ENCODE measurements around the gene FKBP1A. TPM values are rescaled to one million over a fixed set of nuclear protein-coding genes. Genes with fewer than 3 reads are reported as not detected.

Gene FKBP1A
- total and polyA plus RNA-seq, 10 of the 15 experiments (the other 5 are each of a cell fraction or from before 2014, with no cell fraction given) = 103 to 687 (median 254) TPM

- ChIA-PET SMC1A (ENCODE audit: uncharacterized antibody, unreplicated experiment) (interaction anchor here (0.8 to 3.9 kb wide), 8 partner anchors 9 to 268 kb away, joined by 3 to 34 read pairs (median 5); partner anchors contain the start of genes FKBP1A and SDCBP2), POLR2A (interaction anchor here (0.5 to 4.1 kb wide), 5 partner anchors 12 to 51 kb away, joined by 3 to 46 read pairs (median 6); no protein-coding TSS in a partner anchor), RAD21 (ENCODE audit: unreplicated experiment) (interaction anchor here (0.7 to 2.7 kb wide), 5 partner anchors 10 to 49 kb away, joined by 3 to 28 read pairs (median 5); partner anchors contain the start of gene SDCBP2), CTCF (interaction anchor here (0.8 to 2.5 kb wide), 4 partner anchors 16 to 127 kb away, joined by 3 to 15 read pairs (median 4); no protein-coding TSS in a partner anchor)
- H3K9ac ChIP-seq (ENCODE audit: control insufficient read depth, insufficient read depth, low read length) = peak overlapping the region; percentile 32; the same call in 1 of the 2 replicates
- no peaks in the 10 kb centered on the region for H3K9me3 ChIP-seq (replicated peaks; ENCODE audit: control insufficient read depth, insufficient read depth, low read length)
- no peak for FAIRE-seq
- peaks cover 35% of the 10 kb centered on the region for H3K4me1 ChIP-seq (ENCODE audit: control insufficient read depth, insufficient read depth, low read length)
- no peak for DNase-seq (ENCODE audit: low read depth, low spot score)
- BruUV-seq (replicated peaks) = no TSS peak
- H3K36me3 ChIP-seq (ENCODE audit: control insufficient read depth in 2 of 2, insufficient read depth in 2 of 2, low read length in 1 of 2) = peaks cover 8 to 25% of the 10 kb centered on the region in 2 experiments
- no peak overlapping the region; the same call in 1 of the 2 replicates for H3K4me3 ChIP-seq
- intact Hi-C loops (cut with micrococcal nuclease; ENCODE audit: unreplicated experiment) (loop anchor here (2.0 kb wide), 1 partner anchor 51 kb away; no protein-coding TSS in a partner anchor), in situ Hi-C loops (cut with MboI) (no loop called here)
- no peaks in the 10 kb centered on the region for H3K27me3 ChIP-seq (replicated peaks in 1 of 2; ENCODE audit: control insufficient read depth in 2 of 2, insufficient read depth in 2 of 2, low read length in 1 of 2)
- TF ChIP-seq HDAC6 (IDR thresholded peaks at IDR 0.05; ENCODE audit: unreplicated experiment) (no peak), CHD2 (IDR thresholded peaks at IDR 0.05; ENCODE audit: borderline replicate concordance, low read depth, low read length) (no peak), STAT1 (conservative IDR thresholded peaks at IDR 0.05) (no peak), IKZF1 (conservative IDR thresholded peaks at IDR 0.05) (peak; percentile 14; the same call in 1 of the 2 replicates), MTA2 (IDR thresholded peaks at IDR 0.05; ENCODE audit: low read depth) (peak; percentile 25; the same call in 1 of the 2 replicates), ATF3 (IDR thresholded peaks at IDR 0.05; ENCODE audit: borderline replicate concordance, extremely low read depth, low read depth, low read length) (no peak), BCL11A (IDR thresholded peaks at IDR 0.05; ENCODE audit: low read depth, low read length) (no peak), CREM (IDR thresholded peaks at IDR 0.05; ENCODE audit: low read depth) (no peak), MAX (IDR thresholded peaks at IDR 0.05; ENCODE audit: low read depth, low read length) (no peak), RUNX3 (IDR thresholded peaks at IDR 0.05; ENCODE audit: low read length) (0 out of 2 replicates have a peak, but pooled peaks have one; percentile 18), SREBF1 (IDR thresholded peaks at IDR 0.05; ENCODE audit: low read length) (no peak), E4F1 (IDR thresholded peaks at IDR 0.05; ENCODE audit: borderline replicate concordance, partially characterized antibody) (no peak), ZSCAN29 (IDR thresholded peaks at IDR 0.05) (no peak), POLR2AphosphoS5 (IDR thresholded peaks at IDR 0.05; ENCODE audit: low read length) (no peak), SMAD5 (IDR thresholded peaks at IDR 0.05; ENCODE audit: low read depth) (no peak), MEF2A (IDR thresholded peaks at IDR 0.05; ENCODE audit: insufficient read depth, low read depth, low read length) (no peak), IRF5 (IDR thresholded peaks at IDR 0.05; ENCODE audit: borderline replicate concordance) (no peak), FOXM1 (IDR thresholded peaks at IDR 0.05; ENCODE audit: low read depth, low read length) (no peak), JUNB (IDR thresholded peaks at IDR 0.05) (no peak), SMAD1 (IDR thresholded peaks at IDR 0.05; ENCODE audit: low read depth, partially characterized antibody) (no peak), NR2C1 (IDR thresholded peaks at IDR 0.05) (no peak), GATAD2B (conservative IDR thresholded peaks at IDR 0.05; ENCODE audit: low read depth) (0 out of 2 replicates have a peak, but pooled peaks have one; percentile 30), NR2F1 (conservative IDR thresholded peaks at IDR 0.05) (0 out of 2 replicates have a peak, but pooled peaks have one; percentile 43)
- peaks cover 64% of the 10 kb centered on the region for H3K79me2 ChIP-seq (ENCODE audit: control insufficient read depth, insufficient read depth, low read length)
- H3K4me2 ChIP-seq (ENCODE audit: control insufficient read depth, insufficient read depth) = peak overlapping the region; percentile 87
- peak overlapping the region; percentile 85 for H3K27ac ChIP-seq (ENCODE audit: control insufficient read depth, insufficient read depth)
- no peak overlapping the region for H2AFZ ChIP-seq (ENCODE audit: control insufficient read depth, low read depth, low read length)
- peaks cover 5% of the 10 kb centered on the region; the same call in 1 of the 2 replicates for H4K20me1 ChIP-seq (ENCODE audit: control insufficient read depth, insufficient read depth)
- 0% methylated on average over 1 of the region's 1 CpG for WGBS (ENCODE audit: insufficient coverage, insufficient replicate concordance, low lambda C conversion rate, missing lambda C conversion rate)
- ATAC-seq = peak; percentile 52
Observed at GRCh38 chr20:1376007-1376406, 16.8 kb downstream of the FKBP1A start.

Data from GM12878 (cell line).